Suprapubic skin (tissue), 4 donors: ENCODE data around the gene PLCB1. TPM values are rescaled to one million over a fixed set of nuclear protein-coding genes. Genes with fewer than 3 reads are reported as not detected.

Source experiments
- DNase-seq, 2 donors: peaks; one replicate each; pipeline ENCODE4 v3.0.0-alpha.2; 2019; ENCODE audit warnings: low spot score in 2 of 2
- H3K27ac ChIP-seq: fragments of 200-600 bp; sonication (generic); one replicate; pipeline ENCODE4 v1.5.1; 2019
- H3K27me3 ChIP-seq: fragments of 200-600 bp; sonication (generic); one replicate; pipeline ENCODE4 v1.5.1; 2019
- H3K36me3 ChIP-seq: fragments of 200-600 bp; sonication (generic); one replicate; pipeline ENCODE4 v1.5.1; 2019
- H3K4me1 ChIP-seq: fragments of 200-600 bp; sonication (generic); one replicate; pipeline ENCODE4 v1.5.1; 2019
- H3K4me3 ChIP-seq: fragments of 200-600 bp; sonication (generic); one replicate; pipeline ENCODE4 v1.5.1; 2019; ENCODE audit warnings: mild to moderate bottlenecking
- H3K9me3 ChIP-seq: fragments of 200-600 bp; sonication (generic); one replicate; pipeline ENCODE4 v1.5.1; 2019
- EP300 ChIP-seq: sonication (generic); formaldehyde crosslinking; IDR thresholded peaks from one replicate; pipeline ENCODE4 v1.6.1; 2017; ENCODE audit warnings: antibody characterized with exemption
- POLR2A ChIP-seq, 2 donors: fragments of 450-650 bp; IDR thresholded peaks; one replicate each; pipeline ENCODE4 v1.6.1; 2017; ENCODE audit warnings: antibody characterized with exemption in 2 of 2, mild to moderate bottlenecking in 2 of 2, moderate library complexity in 2 of 2
- POLR2AphosphoS5 ChIP-seq, 3 donors: sonication (generic); formaldehyde crosslinking; IDR thresholded peaks; one replicate each; pipeline ENCODE4 v1.6.1; 2017; ENCODE audit warnings: antibody characterized with exemption in 3 of 3
- WGBS: methylation state at CpG from one replicate; pipeline ENCODE4 v1.1.5; 2018; 5-methylcytosine and 5-hydroxymethylcytosine counted together
- total RNA-seq, 4 donors: library from RNA; depleted of rRNA; stranded (reverse); fragments of >200 nt; gene quantifications; one replicate each; pipeline ENCODE4 v1.1.0, GENCODE V29; 2016
- TF ChIP-seq, protein P1 (sequence below), 2 donors: fragments of 200-600 bp in 1 of 2; fragments of 450-650 bp in 1 of 2; sonication (generic) in 1 of 2; IDR thresholded peaks; one replicate each; pipeline ENCODE4 v1.5.1; 2016 to 2019; ENCODE audit warnings: antibody characterized with exemption in 2 of 2, mild to moderate bottlenecking in 1 of 2, moderate library complexity in 1 of 2

The PLCB1 gene
- total RNA-seq, 4 donors from 2014 or later = 3.9 to 15.6 (median 6.7) TPM

DNA sequence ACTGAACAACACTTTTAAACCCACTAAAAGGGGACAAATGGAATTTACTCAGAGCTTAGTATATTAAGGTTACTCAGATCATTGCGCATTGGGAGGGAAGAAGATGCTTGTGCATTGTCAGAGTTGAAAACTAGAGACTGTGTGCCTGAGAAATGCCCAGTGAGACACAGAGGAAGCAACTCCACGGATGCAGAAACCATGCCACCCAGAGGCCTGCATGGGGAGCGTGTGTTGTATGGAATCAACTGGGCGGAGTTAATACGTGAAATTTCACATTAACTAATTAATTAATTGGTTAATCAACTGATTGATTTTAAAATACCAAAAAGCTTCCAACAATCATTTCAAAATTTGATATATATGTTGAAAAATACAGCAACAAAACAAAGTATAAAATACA is 391.6 kb downstream of the PLCB1 start:
- no peak for TF ChIP-seq POLR2A (IDR thresholded peaks at IDR 0.05)
- no peak for TF ChIP-seq EP300
- no peak for TF ChIP-seq POLR2AphosphoS5 (IDR thresholded peaks at IDR 0.05)
- TF ChIP-seq, protein P1, sequence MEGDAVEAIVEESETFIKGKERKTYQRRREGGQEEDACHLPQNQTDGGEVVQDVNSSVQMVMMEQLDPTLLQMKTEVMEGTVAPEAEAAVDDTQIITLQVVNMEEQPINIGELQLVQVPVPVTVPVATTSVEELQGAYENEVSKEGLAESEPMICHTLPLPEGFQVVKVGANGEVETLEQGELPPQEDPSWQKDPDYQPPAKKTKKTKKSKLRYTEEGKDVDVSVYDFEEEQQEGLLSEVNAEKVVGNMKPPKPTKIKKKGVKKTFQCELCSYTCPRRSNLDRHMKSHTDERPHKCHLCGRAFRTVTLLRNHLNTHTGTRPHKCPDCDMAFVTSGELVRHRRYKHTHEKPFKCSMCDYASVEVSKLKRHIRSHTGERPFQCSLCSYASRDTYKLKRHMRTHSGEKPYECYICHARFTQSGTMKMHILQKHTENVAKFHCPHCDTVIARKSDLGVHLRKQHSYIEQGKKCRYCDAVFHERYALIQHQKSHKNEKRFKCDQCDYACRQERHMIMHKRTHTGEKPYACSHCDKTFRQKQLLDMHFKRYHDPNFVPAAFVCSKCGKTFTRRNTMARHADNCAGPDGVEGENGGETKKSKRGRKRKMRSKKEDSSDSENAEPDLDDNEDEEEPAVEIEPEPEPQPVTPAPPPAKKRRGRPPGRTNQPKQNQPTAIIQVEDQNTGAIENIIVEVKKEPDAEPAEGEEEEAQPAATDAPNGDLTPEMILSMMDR (IDR thresholded peaks at IDR 0.05) = no peak
- no peak overlapping the region for H3K4me3 ChIP-seq
- no peaks in the 10 kb centered on the region for H3K9me3 ChIP-seq
- no peak for DNase-seq
- no peaks in the 10 kb centered on the region for H3K36me3 ChIP-seq
- H3K27ac ChIP-seq = no peak overlapping the region
- H3K4me1 ChIP-seq = no peaks in the 10 kb centered on the region
- 72% methylated on average over 5 of the region's 5 CpGs for WGBS
- H3K27me3 ChIP-seq = no peaks in the 10 kb centered on the region

- Histone ChIP-seq H3K36me3 (no peaks in the 10 kb centered on the region), H3K4me1 (no peaks in the 10 kb centered on the region), H3K27ac (no peak overlapping the region), H3K27me3 (no peaks in the 10 kb centered on the region), H3K4me3 (no peak overlapping the region), H3K9me3 (no peaks in the 10 kb centered on the region)
- WGBS = 49% methylated on average over 5 of the region's 5 CpGs
- no peak for DNase-seq
- TF ChIP-seq POLR2A (IDR thresholded peaks at IDR 0.05) (no peak), EP300 (no peak)
- TF ChIP-seq, protein P1 (IDR thresholded peaks at IDR 0.05) = no peak
Observed at GRCh38 chr20:8524101-8525016, 392.3 kb downstream of the PLCB1 start.

DNA sequence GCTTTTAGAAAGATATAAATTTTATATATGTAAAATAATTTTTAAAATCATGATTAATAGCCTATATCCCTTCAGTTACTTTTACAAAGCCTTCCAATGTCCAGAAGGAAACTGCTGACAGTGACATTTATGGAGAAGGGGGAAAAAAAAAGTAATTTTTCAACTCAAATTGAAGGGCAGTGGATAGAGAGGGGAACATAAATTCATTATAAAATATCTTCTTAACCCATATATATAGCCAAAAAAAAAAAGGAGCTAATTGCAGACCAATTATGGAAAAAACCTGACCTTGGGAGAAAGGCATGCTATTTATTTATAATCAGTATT is 392.9 kb downstream of the PLCB1 start:
- H3K4me3 ChIP-seq = no peak overlapping the region
- no peak for DNase-seq

DNA sequence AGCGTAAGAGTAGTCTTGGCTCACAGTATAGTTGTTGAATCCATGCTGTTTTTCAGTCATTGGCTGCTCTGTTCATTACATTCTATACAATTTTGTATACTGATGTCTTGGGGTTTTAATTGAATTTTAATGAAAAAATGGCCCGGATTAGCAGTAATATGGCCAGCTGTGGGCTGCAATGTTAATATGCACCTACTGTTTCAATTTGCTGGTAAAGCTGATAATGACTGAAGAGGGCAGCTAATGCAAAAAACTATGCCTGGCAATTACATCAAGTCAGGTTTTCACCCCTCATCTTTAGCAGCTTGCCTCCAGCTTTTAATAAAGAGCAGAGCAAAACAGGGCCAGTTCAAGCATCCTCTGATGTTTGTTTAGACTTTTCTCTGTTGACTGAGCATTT is 394.5 kb downstream of the PLCB1 start:
- no peak for TF ChIP-seq EP300
- TF ChIP-seq POLR2A (IDR thresholded peaks at IDR 0.05) = no peak
- TF ChIP-seq, protein P1 (IDR thresholded peaks at IDR 0.05) = no peak
- TF ChIP-seq POLR2AphosphoS5 (IDR thresholded peaks at IDR 0.05) = no peak
- 96% methylated on average over 2 of the region's 2 CpGs for WGBS
- Histone ChIP-seq H3K9me3 (no peaks in the 10 kb centered on the region), H3K27me3 (no peaks in the 10 kb centered on the region), H3K4me3 (no peak overlapping the region), H3K4me1 (no peaks in the 10 kb centered on the region), H3K36me3 (no peaks in the 10 kb centered on the region), H3K27ac (no peak overlapping the region)
- DNase-seq = no peak

More for the DNA sequence above, 392.9 kb downstream of the PLCB1 start:
- TF ChIP-seq POLR2A (IDR thresholded peaks at IDR 0.05) = no peak
- TF ChIP-seq, protein P1 (IDR thresholded peaks at IDR 0.05) = no peak
- TF ChIP-seq POLR2AphosphoS5 (IDR thresholded peaks at IDR 0.05) = no peak
- no peak for TF ChIP-seq EP300
- Histone ChIP-seq H3K27ac (no peak overlapping the region), H3K27me3 (no peaks in the 10 kb centered on the region), H3K36me3 (no peaks in the 10 kb centered on the region), H3K9me3 (no peaks in the 10 kb centered on the region), H3K4me1 (no peaks in the 10 kb centered on the region)

GRCh38 chr20:8527998-8528723 is 396.1 kb downstream of the PLCB1 start:
- Histone ChIP-seq H3K4me1 (no peaks in the 10 kb centered on the region), H3K27me3 (no peaks in the 10 kb centered on the region), H3K27ac (no peak overlapping the region), H3K36me3 (no peaks in the 10 kb centered on the region), H3K9me3 (no peaks in the 10 kb centered on the region), H3K4me3 (no peak overlapping the region)
- no peak for TF ChIP-seq POLR2A (IDR thresholded peaks at IDR 0.05)
- TF ChIP-seq POLR2AphosphoS5 (IDR thresholded peaks at IDR 0.05) = no peak
- TF ChIP-seq, protein P1 (IDR thresholded peaks at IDR 0.05) = no peak
- no peak for TF ChIP-seq EP300
- DNase-seq = no peak
- WGBS = 71% methylated on average over 4 of the region's 4 CpGs
